HL-60/S4 treated with phorbol 12-myristate 13-acetate at 8.2 ng/mL for 4 days and 3 days (cell line): ENCODE data around the gene CST9.

Experiments used
- in situ Hi-C: fragments of 300-500 bp; cut with MboI; formaldehyde crosslinking; loops from 2 replicates; pipeline ENCODE4 v1.15.0; 2022; ENCODE audit warnings: low sequenced_read_pairs

Gene CST9, protein sequence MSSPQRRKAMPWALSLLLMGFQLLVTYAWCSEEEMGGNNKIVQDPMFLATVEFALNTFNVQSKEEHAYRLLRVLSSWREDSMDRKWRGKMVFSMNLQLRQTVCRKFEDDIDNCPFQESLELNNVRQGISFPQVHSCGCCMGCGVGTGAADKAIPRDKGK

DNA sequence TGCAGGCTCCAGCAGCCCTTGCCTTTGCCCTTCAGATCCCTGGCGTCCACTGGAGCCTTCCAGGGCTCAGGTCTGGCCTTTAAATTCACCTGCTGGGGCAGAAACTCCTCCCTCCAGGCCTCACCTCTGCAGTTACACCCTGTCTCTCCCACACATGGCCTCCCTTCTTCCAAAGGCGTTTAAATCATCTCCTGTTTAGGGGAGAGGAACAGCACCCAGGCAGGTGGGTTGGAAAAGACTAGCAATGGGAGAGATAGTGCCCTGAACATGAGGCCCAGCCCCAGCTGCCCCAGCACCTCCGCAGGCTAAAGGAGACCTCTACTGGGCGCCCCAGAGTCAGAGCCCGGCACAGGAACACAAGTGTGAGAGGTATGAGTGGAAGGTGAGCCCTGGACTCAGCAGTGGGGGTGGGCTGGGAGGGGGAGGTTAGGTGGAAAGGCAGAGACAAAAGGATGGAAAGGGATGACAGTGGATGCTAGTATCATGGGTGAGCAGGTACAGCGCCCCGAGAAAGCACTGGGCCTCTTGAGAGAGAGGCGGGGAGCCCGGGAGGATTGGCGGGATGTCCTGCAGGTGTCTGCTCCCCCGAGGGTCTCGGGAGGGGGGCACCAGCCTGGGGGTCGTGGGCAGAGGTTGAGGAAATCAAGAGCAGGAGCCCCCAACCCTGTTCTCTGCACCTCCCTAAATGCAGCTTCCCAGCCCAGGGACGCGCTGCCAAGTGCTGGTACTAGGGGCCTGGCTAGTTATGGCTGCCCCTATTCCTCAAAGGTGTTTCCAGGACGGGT lies at the start of gene CST9:
Gene CST9 (minus strand): TSS at position 51 of the 785 bp plus-strand sequence. CDS start 53 bp downstream, outside the sequence.
- in situ Hi-C loops = loop anchor here (25.0 kb wide), 1 partner anchor 169 kb away; the partner anchor contains the start of gene CSTL1

DNA sequence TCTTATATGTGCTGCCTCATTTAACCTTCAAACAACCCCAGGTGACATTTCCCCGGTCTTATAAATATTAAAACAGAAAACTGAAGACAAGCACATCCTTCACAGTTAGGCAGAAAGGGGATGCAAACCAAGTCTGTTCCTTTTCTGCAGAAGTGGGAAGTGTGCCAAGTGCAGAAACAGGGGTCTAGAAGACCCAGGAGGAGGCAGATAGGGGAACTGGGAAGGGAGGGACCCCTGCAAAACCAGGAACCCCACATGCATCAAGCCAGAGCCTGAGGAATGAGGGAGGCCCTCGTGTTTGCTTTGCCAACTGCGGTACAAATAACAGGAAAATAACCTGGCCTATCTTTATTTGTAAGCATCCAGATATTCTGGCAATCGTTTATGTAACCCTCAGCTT lies 49.0 kb upstream of the CST9 start:
- in situ Hi-C loops = no loop called here

DNA sequence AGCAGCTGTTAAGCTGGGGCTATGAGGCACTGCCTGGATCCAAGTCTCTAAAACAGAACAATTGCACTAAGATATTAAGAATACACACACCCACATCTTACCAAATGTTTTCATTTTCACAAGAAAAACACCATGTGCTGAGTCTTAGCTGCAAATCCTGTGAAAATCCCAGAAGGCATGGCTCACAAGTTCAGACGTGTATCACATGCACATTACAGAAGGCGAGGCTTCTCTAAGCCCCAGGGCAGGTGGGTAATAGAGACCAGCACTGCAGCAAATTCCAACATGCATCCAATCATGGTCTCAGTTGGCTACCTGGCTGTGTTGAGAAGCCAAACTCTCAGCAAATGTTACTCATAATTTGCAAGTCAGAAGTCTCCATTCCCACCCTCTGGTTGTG lies 48.3 kb upstream of the CST9 start:
- in situ Hi-C loops = no loop called here

DNA sequence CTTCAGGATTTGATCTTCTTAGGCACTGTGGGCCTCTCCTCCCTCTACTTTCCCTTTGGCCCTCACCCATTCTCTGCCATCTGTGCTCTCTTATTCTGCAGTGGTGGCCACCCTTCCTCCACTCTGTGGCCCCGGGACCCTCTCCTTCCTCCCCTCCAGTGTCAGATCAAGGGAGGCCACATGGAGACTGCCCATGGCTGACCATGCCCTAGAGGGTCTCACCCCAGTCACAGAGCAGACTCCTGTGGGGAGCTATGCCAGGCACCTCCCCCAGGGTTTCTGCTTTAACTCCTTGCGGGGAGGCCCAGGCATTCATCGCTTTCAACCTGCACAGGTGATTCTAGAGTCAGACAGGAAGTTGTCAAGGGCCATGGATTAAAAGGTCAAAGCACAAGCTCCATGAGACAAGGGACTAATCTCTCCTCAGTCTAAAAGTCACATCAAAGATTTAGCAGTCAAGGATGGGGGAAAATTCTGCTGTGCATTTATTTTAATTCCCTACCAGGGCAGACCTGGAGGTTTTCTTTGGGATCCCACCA lies 47.8 kb upstream of the CST9 start:
- in situ Hi-C loops = no loop called here

DNA sequence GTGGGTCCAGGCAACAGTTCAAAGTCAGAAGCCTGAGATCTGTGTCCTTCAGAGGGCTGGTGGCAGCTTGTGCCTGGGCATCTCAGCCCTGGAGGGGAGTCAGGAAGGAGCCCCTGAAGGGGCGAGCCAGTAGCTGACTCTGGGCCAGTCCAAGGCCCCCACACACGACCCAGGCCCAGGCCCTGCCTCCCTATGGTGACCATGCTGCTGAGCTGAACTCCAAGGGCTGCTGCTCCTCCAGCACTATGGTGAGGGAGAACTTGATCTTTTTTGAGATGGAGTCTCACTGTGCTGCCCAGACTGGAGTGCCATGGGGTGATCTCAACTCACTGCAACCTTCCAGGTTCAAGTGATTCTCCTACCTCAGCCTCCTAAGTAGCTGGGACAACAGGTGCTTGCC lies 47.2 kb upstream of the CST9 start:
- in situ Hi-C loops = no loop called here

DNA sequence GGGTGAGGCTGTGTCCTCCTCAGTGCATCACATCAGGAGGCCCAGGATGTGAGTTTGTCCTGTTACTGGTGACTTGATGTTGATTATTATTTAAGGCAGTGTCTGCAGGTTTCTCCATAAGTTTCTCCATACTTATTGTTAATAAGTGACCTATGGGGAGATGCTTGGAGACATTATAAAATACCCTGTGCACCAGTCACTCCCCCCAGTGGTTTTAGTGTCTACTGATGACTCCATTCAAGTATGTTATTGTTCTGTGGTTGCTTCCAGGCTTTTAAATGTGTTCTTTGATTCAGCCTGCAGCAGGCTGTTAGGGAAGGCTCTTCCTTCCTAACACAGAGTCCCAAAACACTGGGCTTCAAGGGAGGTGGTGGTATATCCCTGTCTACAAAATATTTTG lies 46.7 kb upstream of the CST9 start:
- in situ Hi-C loops = no loop called here

DNA sequence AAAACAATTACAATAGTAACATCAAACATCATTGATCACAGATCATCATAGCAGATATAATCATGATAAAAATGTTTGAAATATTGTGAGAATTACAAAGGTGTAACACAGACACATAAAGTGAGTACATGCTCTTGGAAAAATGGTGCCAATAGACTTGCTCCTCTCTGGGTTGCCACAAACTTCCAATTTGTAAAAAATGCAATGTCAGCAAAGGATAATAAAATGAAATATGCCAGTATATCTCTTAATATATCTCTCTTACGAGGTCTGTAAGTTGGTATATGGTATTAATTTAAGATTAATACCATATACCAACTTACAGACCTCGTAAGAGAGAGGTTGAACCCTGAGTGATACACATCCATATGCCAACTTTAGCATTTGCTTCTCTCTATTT lies 45.4 kb upstream of the CST9 start:
- in situ Hi-C loops = no loop called here

DNA sequence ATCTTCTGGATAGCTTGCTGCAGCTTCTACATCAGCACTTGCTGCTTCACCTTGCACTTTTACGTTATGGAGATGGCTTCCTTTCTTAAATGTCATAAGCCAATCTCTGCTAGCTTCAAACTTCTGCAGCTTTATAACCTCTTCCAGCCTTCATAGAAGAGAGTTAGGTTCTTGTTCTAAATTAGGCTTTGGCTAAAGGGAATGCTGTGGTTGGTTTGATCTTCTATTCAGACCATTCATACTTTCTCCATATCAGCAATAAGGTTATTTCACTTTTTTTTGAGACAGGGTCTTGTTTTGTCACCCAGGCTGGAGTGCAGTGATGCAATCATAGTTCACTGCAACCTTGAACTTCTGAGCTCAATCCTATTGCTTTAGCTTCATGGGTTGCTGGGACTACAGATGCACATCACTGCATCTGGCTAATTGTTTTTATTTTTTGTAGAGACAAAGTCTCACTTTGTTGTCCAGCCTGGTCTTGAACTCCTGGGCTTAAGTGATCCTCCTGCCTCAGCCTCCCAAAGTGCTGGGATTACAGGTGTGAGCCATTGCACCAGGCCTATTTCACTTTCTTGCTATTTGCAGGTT lies 44.2 kb upstream of the CST9 start:
- in situ Hi-C loops = no loop called here

DNA sequence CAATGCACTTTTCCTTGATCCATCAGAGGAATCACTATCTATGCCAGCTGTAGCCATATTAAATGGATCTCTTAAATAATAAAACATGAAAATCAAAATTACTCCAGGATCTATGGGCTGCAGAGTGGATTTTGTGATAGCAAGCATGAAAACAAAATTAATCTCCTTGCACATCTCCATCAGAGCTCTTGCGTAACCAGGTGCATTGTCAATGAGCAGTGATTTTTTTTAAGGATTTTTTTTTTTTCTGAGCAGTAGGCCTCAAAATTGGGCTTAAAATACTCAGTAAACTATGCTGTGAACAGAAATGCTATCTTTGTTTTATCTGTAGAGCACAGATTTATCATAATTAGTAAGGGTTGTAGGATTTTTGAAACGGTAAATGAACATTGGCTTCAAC lies 43.5 kb upstream of the CST9 start:
- in situ Hi-C loops = no loop called here

DNA sequence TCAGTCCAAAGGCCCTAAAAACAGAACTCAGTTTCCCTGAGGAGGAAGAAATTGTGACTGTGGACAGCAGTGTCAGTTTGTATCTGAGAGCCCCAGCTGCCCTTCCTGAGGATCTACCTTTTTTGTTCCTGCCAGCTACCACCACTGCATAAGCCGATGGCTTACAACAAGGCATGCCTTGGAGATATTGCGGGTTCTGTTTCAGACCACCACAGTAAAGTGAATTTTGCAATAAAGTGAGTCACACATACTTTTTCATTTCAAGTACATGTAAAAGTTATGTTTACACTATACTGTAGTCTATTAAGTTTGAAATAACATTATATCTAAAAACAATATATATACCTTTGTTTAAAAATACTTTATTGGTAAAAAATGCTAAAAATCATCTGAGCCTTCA lies 41.6 kb upstream of the CST9 start:
- in situ Hi-C loops = no loop called here

DNA sequence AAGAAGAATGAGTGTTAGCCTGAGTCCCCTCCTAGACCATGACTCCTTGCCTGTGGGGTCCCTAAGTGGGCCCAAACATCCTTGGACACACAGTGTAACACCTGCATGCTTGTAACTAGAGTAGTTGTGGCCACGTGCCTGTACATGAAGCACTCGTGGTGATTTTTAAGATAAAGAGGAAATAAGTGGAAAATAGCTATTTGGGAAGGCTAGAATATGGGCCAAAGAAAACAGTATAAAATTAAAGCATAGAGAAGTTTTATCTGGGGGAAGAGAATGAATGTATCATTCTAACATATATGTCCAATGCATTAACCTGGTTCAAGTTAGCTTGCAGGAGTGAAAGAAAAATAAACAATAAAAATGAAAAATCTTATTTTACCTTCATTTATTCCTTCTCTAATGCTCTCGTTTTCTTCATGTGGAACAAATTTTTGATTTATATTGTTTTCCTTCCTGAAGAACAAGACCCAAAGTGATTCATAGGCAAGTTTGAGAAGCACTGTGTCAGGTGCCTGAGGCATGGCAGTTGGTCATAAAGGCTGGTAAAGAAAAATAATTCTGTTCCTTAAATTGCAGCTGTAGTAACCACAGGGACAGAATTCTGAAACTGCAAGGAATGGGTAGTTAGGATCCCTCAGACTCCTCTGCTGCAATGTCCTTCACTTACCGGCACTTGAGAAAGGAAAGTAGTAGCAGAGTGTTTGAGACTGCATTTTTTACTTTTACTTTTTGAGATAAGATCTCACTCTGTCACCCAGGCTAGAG lies 40.6 kb upstream of the CST9 start:
- in situ Hi-C loops = no loop called here

DNA sequence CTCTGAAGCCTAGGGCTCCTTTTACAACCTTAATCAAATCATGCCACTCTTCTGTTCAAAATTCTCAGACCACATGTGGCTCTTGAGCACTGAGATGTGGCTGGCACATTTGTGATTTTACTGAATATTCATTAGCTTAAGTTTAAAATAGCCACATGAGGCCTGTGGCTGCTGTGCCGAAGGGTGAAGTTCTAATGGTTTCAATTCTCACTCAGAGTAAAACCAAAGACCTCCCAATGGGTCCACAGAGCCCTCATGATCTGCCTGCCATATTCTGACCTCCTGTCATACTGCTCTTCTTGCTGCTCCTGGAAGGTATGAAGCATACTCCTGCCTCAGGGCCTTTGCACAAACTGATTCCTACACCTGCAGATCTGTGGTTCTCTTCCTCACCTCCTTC lies 39.9 kb upstream of the CST9 start:
- in situ Hi-C loops = no loop called here

DNA sequence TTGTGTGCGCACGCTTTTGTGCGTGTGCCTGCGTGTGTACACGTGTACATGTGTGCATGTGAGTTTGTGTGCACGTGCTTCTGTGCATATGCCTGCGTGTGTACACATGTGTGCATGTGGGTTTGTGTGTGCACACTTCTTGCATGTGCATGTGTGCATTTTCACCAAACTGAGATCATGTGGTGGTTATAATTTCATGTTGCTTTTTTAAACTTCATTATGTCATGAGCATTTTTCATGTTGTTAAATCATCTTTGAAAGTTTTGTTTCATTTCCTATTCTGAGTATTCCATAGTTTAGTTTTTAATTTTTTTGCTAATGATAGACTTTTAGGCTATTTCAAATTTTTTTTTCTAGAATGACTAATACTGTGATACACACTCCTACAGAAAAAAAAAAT lies 38.4 kb upstream of the CST9 start:
- in situ Hi-C loops = no loop called here

DNA sequence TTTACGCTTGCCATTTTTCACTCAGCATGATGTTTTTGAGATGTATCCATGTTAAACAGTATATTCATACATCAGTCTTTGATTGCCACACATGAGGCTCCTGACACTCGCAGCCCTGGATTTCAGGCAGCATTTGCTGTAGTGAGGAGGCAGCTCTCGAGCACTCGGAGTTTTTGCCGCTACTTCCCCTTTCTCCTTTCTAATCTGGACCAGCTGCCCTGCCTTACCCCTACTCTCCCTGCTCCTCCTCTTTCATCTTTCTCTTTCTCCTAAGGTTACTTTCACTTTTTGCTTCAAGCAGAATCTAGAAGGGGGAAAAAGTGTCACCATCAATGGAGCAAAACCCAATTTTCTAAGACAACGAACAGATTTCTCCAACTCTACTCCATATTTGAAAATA lies 37.9 kb upstream of the CST9 start:
- in situ Hi-C loops = no loop called here

DNA sequence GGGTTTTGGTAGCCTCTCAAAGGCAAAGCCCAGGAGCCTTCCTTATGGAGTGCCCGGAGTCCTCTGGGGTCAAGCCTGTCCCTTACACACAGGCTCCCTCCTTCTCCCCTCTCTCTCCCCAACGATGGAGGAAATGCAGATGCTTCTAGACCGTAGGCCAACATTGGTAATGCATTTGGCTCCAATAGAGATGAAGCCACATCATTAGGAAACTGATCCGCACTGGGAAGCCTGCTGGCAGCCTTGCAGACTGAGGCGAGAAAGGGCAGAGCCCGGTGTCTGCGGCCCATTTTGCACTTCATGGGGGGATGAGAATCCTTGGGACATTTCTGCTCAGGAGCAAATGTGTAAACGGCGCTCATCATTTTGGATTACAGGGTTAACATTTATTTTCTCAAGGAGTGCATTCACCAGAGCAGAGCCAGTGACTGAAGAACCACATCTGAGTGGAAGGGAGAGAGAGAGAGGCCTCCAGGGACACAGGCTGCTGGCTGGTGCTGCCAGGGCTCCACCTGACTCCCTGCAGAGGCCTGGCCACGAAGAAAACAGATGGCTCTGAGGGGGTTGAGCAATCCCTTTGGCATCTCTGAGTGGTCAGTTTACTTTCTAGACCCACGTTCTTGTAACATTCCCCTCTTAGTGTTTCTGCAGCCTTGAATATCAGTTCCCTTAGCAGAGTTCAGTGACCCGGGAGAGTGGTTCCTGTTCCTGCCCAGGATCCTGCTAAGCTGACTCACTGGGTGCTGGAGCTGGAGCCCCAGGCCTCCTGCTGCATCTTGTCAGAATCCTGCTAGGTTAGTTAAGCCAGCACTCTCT lies 36.4 kb upstream of the CST9 start:
- in situ Hi-C loops = no loop called here

DNA sequence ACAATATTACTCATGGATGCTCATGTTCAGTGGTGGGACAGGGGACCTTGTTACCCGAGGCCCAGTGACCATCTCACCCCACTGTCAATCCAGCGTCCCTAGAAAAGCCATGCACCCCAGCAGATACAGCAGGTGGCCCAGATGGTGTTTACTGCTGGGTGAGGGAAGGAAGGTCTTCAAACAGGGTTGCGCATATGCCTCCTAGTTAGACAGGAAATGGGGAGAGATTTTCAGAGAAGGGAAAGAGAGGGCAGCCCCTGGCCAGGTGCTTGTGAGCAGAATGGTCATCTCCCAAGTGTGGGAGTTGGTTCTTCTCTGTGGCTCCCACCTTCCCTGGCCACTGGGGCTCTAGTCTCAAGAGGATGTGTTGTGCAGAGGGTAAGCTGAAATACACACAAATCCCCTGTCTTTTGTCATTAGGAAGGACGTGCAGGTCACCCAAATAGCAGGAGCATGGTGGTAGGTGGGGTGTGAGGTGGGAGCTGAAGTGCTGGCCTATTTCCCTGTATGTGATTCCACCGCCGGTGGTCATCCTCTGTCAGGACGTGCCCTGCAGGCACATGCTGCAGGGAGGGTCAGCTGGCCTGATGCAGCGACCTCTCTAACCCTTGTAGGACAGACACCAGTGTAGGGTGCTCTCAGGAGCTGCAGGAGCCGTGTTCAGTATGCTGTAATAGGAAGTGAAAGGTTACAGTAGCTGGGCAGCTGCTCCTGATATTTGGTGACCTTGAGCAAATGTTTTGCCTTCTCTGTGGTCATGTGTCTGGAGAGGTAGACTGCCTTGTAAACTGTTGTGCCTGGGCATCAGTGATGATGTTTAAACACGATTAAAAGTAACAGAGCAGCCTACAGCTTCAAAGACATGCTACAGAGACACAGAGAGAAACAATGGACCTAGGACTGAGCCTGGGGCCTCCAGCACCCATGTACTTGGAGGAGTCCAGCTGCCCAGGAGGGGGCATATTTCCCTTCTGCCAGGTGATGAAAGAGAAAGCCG lies 35.3 kb upstream of the CST9 start:
- in situ Hi-C loops = no loop called here

DNA sequence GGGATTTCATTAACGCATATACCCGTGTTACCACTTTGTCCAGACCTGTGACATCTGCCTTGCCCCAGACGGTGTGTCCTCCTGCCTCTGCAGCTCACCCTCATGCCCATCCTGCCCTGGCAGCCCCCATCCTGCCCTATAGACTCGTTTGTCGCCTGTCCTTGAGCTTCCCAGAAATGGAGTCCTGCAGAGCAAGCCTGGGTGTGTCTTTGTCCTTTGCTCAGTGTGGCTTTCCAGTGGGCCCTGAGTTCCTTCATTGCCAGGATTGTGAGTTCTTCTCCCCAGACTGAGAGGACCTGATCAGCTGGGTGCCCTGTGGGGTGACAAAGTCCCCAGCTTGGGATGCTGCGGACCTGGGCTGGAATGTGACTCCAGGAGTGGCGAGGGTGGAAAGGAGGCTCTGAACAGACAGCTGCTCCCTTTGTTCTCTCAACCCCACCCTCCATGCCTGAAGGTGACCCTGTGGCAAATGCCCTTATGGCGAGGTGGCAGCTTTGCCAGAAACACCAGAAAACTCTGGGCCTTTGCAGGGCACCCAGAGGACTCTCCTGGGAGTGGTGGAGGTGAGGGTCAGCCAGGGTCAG lies 34.4 kb upstream of the CST9 start:
- in situ Hi-C loops = no loop called here

DNA sequence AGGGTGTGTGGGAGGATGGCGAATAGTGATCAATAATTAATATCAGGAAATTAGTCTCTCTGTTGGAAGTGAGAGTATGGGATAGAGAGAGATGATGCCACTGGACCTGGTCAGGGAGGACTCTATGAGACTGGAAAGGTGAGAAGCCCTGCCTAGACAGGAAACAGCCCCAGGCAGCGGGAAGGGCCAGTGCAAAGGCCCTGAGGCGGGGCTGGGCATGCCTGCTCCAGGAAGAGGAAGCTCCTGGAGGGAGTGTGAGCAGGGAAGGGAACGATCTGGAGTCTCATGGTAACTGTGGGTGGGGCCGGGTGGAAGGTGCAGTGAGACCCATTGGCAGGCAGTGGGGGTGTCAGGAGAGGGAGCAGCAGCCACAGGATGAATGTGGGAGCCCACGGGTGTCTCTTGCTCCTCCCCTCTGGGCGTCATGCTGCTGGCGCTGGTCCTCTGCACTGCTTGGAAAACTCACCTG lies 33.8 kb upstream of the CST9 start:
- in situ Hi-C loops = no loop called here

DNA sequence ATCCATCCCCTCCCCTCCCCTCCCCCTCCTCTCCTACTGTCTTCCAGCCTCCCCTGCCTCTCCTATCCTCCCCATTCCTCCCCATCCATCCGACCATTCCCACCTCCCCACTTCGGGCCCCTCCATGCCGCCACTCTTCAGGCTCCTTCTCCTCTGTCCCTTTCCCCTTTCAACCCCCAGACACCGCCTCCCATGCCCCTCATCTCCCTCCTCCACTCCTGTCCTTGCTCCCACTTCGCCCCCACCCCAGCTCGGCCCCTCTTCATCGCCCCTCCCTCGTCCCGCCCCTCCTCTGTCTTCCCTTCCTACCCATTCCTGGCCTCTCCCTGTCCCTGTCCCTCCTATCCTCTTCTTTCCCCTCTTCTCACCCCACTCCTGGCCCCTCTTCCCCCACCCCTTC lies 32.6 kb upstream of the CST9 start:
- in situ Hi-C loops = no loop called here
